WTC11 (cell line): ENCODE results near the gene SYNM. TPM values are rescaled to one million over a fixed set of nuclear protein-coding genes. Genes with fewer than 3 reads are reported as not detected.

Experiments
- ATAC-seq: fragments of 200-7000 bp; cut with Tn5 transposase; 2 replicates; pipeline ENCODE4 v1.10.0; 2021; ENCODE audit warnings: mild to moderate bottlenecking, moderate library complexity
- CTCF ChIA-PET: fragments of 300-600 bp; sonication (Branson Sonifier 250); formaldehyde crosslinking; loops from one replicate; lab custom pipeline; 2021; ENCODE audit warnings: antibody characterized with exemption; lab: Charles Lee
- POLR2A ChIA-PET: fragments of 350-600 bp; sonication (Branson Sonifier 250); formaldehyde crosslinking; loops from one replicate; lab custom pipeline; 2021; ENCODE audit warnings: antibody characterized with exemption; lab: Charles Lee
- DNase-seq: peaks from one replicate; pipeline ENCODE4 v3.0.0; 2021; ENCODE audit warnings: low spot score
- H3K27ac Mint-ChIP-seq: 2 replicates; pipeline ENCODE4 v1.8.0; 2021; ENCODE audit warnings: mixed read lengths
- H3K27me3 Mint-ChIP-seq: 2 replicates; pipeline ENCODE4 v1.8.0; 2021; ENCODE audit warnings: low read depth, mild to moderate bottlenecking, moderate library complexity, mixed read lengths
- H3K36me3 Mint-ChIP-seq: 2 replicates; pipeline ENCODE4 v1.8.0; 2021; ENCODE audit warnings: mixed read lengths
- H3K4me1 Mint-ChIP-seq: 2 replicates; pipeline ENCODE4 v1.8.0; 2022; ENCODE audit warnings: mixed read lengths
- H3K4me3 Mint-ChIP-seq: 2 replicates; pipeline ENCODE4 v1.8.0; 2021; ENCODE audit warnings: mild to moderate bottlenecking, moderate library complexity, mixed read lengths
- H3K9me3 Mint-ChIP-seq: 2 replicates; pipeline ENCODE4 v1.8.0; 2021; ENCODE audit warnings: mixed read lengths
- ATF2 ChIP-seq: sonication (generic); formaldehyde crosslinking; IDR thresholded peaks from 2 replicates; pipeline ENCODE4 v1.8.1; 2022; ENCODE audit warnings: low read depth, missing genetic modification reagents, borderline replicate concordance
- CREM ChIP-seq: sonication (generic); formaldehyde crosslinking; IDR thresholded peaks from 2 replicates; pipeline ENCODE4 v1.8.1; 2022; ENCODE audit warnings: mild to moderate bottlenecking, missing genetic modification reagents, moderate library complexity
- ETV6 ChIP-seq: sonication (generic); formaldehyde crosslinking; IDR thresholded peaks from 2 replicates; pipeline ENCODE4 v1.8.1; 2022; ENCODE audit warnings: mild to moderate bottlenecking, missing genetic modification reagents
- FOXK1 ChIP-seq: sonication (generic); formaldehyde crosslinking; IDR thresholded peaks from 2 replicates; pipeline ENCODE4 v1.8.0; 2022; ENCODE audit warnings: mild to moderate bottlenecking, moderate library complexity, missing genetic modification reagents
- GTF2I ChIP-seq: fragments of 250-450 bp; sonication (Bioruptor Pico); conservative IDR thresholded peaks from 2 replicates; pipeline ENCODE4 v1.4.0; 2021; ENCODE audit warnings: mild to moderate bottlenecking
- JUN ChIP-seq: sonication (generic); formaldehyde crosslinking; IDR thresholded peaks from 2 replicates; pipeline ENCODE4 v1.8.0; 2023; ENCODE audit warnings: mild to moderate bottlenecking, missing genetic modification reagents
- SP1 ChIP-seq: sonication (generic); formaldehyde crosslinking; conservative IDR thresholded peaks from 2 replicates; pipeline ENCODE4 v1.8.1; 2022; ENCODE audit warnings: missing genetic modification reagents
- TEAD4 ChIP-seq: sonication (generic); formaldehyde crosslinking; IDR thresholded peaks from 2 replicates; pipeline ENCODE4 v1.8.0; 2022; ENCODE audit warnings: mild to moderate bottlenecking, missing genetic modification reagents
- ZNF121 ChIP-seq: sonication (generic); formaldehyde crosslinking; IDR thresholded peaks from 2 replicates; pipeline ENCODE4 v1.8.0; 2023; ENCODE audit warnings: missing genetic modification reagents
- ZNF512 ChIP-seq: sonication (generic); formaldehyde crosslinking; IDR thresholded peaks from 2 replicates; pipeline ENCODE4 v1.8.1; 2022; ENCODE audit warnings: missing genetic modification reagents, borderline replicate concordance
- ZNF532 ChIP-seq: fragments of 250-450 bp; sonication (Bioruptor Pico); IDR thresholded peaks from 2 replicates; pipeline ENCODE4 v1.9.0; 2021; ENCODE audit warnings: mild to moderate bottlenecking, borderline replicate concordance
- ZNF671 ChIP-seq: fragments of 250-450 bp; sonication (Bioruptor Pico); IDR thresholded peaks from 2 replicates; pipeline ENCODE4 v1.8.0; 2021; ENCODE audit warnings: mild to moderate bottlenecking
- total RNA-seq: library from RNA; stranded (reverse); gene quantifications from 3 replicates; pipeline ENCODE4 v1.2.3, GENCODE V29; 2021
- TF ChIP-seq, protein P1 (sequence below): sonication (generic); formaldehyde crosslinking; IDR thresholded peaks from 2 replicates; pipeline ENCODE4 v1.8.0; 2023; ENCODE audit warnings: missing genetic modification reagents
- TF ChIP-seq, protein P2 (sequence below): fragments of 250-450 bp; sonication (Bioruptor Pico); IDR thresholded peaks from 2 replicates; pipeline ENCODE4 v1.9.0; 2021; ENCODE audit warnings: moderate library complexity, mild to moderate bottlenecking, inconsistent platforms, borderline replicate concordance
- TF ChIP-seq, protein P3 (sequence below): sonication (generic); formaldehyde crosslinking; IDR thresholded peaks from 2 replicates; pipeline ENCODE4 v1.8.0; 2022; ENCODE audit warnings: mild to moderate bottlenecking, missing genetic modification reagents
- TF ChIP-seq, protein P4 (sequence below): sonication (generic); formaldehyde crosslinking; IDR thresholded peaks from 2 replicates; pipeline ENCODE4 v1.8.0; 2022; ENCODE audit warnings: mild to moderate bottlenecking, missing genetic modification reagents

Gene SYNM
- total RNA-seq, 1 experiment from 2014 or later, result 2.2 TPM

DNA sequence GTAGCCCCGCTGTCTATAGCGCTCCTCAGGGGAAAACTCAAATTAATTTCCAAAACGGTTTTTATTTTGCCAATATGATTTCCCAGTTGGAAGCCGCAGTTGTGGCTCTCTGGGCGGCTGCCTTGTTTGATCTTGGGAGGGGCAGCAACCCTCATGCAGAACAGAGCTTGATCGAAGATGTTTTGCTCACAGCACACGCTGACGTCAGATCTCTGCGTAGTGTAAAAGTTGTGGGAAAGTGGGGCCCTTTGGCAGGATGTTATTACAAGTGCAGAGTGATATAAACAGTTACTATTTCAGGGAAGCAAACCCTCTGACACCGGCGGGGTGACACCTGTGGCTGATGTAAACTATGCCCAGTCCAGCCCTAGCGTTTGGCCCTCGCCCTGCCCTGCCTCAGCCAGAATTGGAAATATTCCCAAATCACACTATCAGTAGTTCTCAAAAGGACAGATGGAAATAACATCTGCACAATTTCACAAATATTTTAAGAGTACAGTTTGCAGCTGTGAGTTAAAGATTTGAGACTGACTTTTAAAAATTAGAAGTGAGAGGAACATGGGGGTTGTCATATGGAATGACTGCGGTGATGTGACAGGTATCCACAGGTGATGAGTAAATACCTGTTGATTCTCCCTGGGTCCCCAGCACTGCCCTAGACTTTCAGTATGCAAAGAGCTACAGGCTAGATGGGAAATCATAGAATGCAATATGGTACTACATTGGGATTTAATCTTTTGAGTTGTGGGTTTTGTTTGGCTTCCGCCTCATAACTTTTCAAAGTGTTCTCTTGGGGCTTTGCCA, 1.7 kb downstream of the SYNM start:
- Mint-ChIP-seq H3K4me3 (peak overlapping the region; percentile 53), H3K4me1 (0 out of 2 replicates have a peak, but pooled peaks cover 4% of the 10 kb centered on the region), H3K27ac (no peak overlapping the region), H3K9me3 (no peaks in the 10 kb centered on the region), H3K36me3 (no peaks in the 10 kb centered on the region), H3K27me3 (peaks cover 56% of the 10 kb centered on the region)
- ChIA-PET POLR2A (no interaction called here), CTCF (interaction anchor here (1.0 to 2.1 kb wide), 11 partner anchors 8 to 160 kb away, joined by 3 to 11 read pairs (median 6); partner anchors contain the start of gene LRRC28)
- DNase-seq (no peak), ATAC-seq (no peak)
- TF ChIP-seq, protein P1, sequence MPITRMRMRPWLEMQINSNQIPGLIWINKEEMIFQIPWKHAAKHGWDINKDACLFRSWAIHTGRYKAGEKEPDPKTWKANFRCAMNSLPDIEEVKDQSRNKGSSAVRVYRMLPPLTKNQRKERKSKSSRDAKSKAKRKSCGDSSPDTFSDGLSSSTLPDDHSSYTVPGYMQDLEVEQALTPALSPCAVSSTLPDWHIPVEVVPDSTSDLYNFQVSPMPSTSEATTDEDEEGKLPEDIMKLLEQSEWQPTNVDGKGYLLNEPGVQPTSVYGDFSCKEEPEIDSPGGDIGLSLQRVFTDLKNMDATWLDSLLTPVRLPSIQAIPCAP (CRISPR knock-in tag), result no peak
- TF ChIP-seq, protein P2, sequence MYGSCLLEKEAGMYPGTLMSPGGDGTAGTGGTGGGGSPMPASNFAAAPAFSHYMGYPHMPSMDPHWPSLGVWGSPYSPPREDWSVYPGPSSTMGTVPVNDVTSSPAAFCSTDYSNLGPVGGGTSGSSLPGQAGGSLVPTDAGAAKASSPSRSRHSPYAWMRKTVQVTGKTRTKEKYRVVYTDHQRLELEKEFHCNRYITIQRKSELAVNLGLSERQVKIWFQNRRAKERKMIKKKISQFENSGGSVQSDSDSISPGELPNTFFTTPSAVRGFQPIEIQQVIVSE, result no peak
- no peak for TF ChIP-seq ZNF512
- no peak for TF ChIP-seq FOXK1 (CRISPR knock-in tag)
- TF ChIP-seq ZNF671 (CRISPR knock-in tag), result no peak
- TF ChIP-seq GTF2I (CRISPR knock-in tag), result no peak
- TF ChIP-seq SP1 (CRISPR knock-in tag), result no peak
- TF ChIP-seq, protein P3, sequence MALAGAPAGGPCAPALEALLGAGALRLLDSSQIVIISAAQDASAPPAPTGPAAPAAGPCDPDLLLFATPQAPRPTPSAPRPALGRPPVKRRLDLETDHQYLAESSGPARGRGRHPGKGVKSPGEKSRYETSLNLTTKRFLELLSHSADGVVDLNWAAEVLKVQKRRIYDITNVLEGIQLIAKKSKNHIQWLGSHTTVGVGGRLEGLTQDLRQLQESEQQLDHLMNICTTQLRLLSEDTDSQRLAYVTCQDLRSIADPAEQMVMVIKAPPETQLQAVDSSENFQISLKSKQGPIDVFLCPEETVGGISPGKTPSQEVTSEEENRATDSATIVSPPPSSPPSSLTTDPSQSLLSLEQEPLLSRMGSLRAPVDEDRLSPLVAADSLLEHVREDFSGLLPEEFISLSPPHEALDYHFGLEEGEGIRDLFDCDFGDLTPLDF (CRISPR knock-in tag), result no peak
- no peak for TF ChIP-seq JUN (CRISPR knock-in tag)

DNA sequence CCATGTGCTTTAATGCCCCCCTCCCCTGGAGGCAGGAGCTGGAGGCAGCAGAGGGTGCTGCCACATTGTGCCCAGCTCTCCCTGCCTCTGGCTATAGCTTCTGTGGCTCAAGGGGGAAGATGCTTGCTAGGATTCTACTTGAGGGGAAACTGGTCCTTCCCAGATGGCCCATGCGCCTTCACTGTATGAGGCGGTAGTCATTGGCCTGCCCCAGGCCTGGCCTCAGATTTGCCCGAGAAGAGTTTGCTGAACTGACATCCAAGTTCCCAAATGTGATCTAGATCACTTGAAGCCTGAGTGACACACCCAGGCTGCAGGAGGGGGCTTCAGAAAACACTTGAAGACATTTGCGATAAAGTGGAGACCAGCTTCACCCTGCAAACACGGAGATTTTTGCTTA, 4.1 kb downstream of the SYNM start:
- H3K27me3 Mint-ChIP-seq, result peaks cover 35% of the 10 kb centered on the region
- POLR2A ChIA-PET, result no interaction called here

DNA sequence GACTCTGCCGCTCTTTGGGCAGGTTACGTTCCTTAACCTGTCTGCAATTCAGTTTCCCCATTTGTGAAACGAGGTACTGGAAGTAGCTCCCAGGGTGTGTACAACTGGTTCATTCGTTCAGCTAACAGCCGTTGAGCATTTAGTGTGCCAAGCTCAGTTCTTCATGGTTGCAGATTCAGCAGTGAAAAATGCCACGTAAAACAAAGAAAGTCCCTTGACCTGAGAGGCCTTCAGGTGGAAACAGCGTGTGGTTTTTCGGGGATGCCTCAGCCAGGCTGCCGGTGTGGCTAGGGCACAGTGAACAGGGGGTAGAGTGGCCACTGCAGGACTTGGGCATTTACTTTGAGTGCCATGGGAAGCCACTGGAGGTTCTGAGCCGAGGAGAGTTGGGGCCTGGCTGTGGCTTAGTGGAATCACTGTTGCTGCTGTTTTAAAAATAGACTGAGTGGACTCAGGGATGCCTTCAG, 4.7 kb downstream of the SYNM start:
- H3K27ac Mint-ChIP-seq, result no peak overlapping the region
- ChIA-PET CTCF (interaction anchor here (2.0 kb wide), 1 partner anchor 9 kb away, joined by 10 read pairs; no protein-coding TSS in a partner anchor), POLR2A (no interaction called here)
- H3K9me3 Mint-ChIP-seq, result no peaks in the 10 kb centered on the region
- no peaks in the 10 kb centered on the region for H3K36me3 Mint-ChIP-seq
- DNase-seq (no peak), ATAC-seq (no peak)
- H3K4me1 Mint-ChIP-seq, result 0 out of 2 replicates have a peak, but pooled peaks cover 4% of the 10 kb centered on the region
- no peak for TF ChIP-seq JUN (CRISPR knock-in tag)
- TF ChIP-seq ETV6 (CRISPR knock-in tag), result no peak
- TF ChIP-seq ATF2 (CRISPR knock-in tag), result no peak
- TF ChIP-seq ZNF532 (CRISPR knock-in tag), result no peak
- H3K27me3 Mint-ChIP-seq, result peaks cover 35% of the 10 kb centered on the region
- no peak overlapping the region for H3K4me3 Mint-ChIP-seq

More for the DNA sequence above, 4.1 kb downstream of the SYNM start:
- ATAC-seq (no peak), DNase-seq (no peak)
- no peak for TF ChIP-seq JUN (CRISPR knock-in tag)
- no peak for TF ChIP-seq TEAD4
- TF ChIP-seq ZNF121 (CRISPR knock-in tag), result no peak
- TF ChIP-seq, protein P4, sequence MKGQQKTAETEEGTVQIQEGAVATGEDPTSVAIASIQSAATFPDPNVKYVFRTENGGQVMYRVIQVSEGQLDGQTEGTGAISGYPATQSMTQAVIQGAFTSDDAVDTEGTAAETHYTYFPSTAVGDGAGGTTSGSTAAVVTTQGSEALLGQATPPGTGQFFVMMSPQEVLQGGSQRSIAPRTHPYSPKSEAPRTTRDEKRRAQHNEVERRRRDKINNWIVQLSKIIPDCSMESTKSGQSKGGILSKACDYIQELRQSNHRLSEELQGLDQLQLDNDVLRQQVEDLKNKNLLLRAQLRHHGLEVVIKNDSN (CRISPR knock-in tag), result no peak
- TF ChIP-seq CREM (CRISPR knock-in tag), result no peak
- CTCF ChIA-PET, result no interaction called here
- H3K36me3 Mint-ChIP-seq, result no peaks in the 10 kb centered on the region
- no peaks in the 10 kb centered on the region for H3K9me3 Mint-ChIP-seq
- no peak overlapping the region for H3K4me3 Mint-ChIP-seq
- H3K27ac Mint-ChIP-seq, result no peak overlapping the region
- H3K4me1 Mint-ChIP-seq, result 0 out of 2 replicates have a peak, but pooled peaks cover 4% of the 10 kb centered on the region
